ENCODE data around the gene SLC31A2. TPM values are rescaled to one million over a fixed set of nuclear protein-coding genes. Genes with fewer than 3 reads are reported as not detected.

Gene SLC31A2
- total RNA-seq, 1 donor from 2014 or later: 74.8 TPM

DNA sequence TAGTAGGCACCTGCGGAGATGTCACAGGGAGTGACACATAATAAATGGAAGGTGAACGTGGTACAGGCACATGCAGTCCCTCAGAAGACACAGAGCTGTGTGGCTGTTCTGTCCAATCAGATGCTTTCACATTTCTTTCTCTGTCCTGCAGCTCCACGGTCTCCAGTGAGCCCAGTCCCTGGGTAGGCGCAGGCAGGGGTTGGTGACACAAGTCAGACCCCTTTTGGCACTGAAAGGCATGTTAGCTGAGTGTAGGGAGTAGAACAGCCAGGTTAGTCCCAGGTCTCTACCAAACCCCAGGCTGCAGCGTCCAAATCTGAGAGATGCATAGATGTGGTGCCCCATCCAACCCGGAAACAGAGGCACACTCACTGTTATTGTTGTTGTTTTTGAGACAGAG is 2.8 kb downstream of the SLC31A2 start:
- DNase-seq (no peak), ATAC-seq (no peak)
- Histone ChIP-seq H3K9me3 (no peaks in the 10 kb centered on the region), H3K27ac (peak overlapping the region; percentile 19), H3K27me3 (ENCODE audit: low read depth) (no peaks in the 10 kb centered on the region), H3K36me3 (peaks cover 22% of the 10 kb centered on the region), H3K4me3 (peak overlapping the region; percentile 97), H3K4me1 (peaks cover 47% of the 10 kb centered on the region)
- intact Hi-C loops (cut with DNase I): no loop called here
- TF ChIP-seq, protein P1, sequence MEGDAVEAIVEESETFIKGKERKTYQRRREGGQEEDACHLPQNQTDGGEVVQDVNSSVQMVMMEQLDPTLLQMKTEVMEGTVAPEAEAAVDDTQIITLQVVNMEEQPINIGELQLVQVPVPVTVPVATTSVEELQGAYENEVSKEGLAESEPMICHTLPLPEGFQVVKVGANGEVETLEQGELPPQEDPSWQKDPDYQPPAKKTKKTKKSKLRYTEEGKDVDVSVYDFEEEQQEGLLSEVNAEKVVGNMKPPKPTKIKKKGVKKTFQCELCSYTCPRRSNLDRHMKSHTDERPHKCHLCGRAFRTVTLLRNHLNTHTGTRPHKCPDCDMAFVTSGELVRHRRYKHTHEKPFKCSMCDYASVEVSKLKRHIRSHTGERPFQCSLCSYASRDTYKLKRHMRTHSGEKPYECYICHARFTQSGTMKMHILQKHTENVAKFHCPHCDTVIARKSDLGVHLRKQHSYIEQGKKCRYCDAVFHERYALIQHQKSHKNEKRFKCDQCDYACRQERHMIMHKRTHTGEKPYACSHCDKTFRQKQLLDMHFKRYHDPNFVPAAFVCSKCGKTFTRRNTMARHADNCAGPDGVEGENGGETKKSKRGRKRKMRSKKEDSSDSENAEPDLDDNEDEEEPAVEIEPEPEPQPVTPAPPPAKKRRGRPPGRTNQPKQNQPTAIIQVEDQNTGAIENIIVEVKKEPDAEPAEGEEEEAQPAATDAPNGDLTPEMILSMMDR (IDR thresholded peaks at IDR 0.05): no peak

DNA sequence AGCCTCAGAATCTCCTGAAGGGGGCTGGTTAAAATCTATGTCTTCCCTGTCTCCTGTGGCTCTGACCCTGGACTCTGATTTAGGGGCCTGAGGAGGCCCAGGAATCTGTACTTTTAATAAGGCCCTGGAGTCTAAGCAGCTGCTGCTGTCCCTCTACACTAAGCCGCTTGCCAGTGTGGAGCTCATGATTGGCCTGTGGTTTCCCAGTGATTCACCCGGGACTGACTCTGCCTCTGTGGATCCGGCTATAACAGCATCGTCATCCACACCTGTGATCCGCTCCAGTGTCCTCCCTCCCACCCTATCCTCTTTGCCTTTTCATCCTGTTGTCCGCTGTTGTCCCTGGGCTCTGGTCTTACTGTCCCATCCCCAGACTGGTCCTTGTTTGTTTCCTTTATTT is 3.7 kb downstream of the SLC31A2 start:
- no peaks in the 10 kb centered on the region for H3K9me3 ChIP-seq
- no peaks in the 10 kb centered on the region for H3K27me3 ChIP-seq (ENCODE audit: low read depth)
- H3K4me3 ChIP-seq: peak overlapping the region; percentile 97
- no peak for DNase-seq
- intact Hi-C loops (cut with DNase I): no loop called here
- peaks cover 30% of the 10 kb centered on the region for H3K36me3 ChIP-seq
- ATAC-seq: no peak
- TF ChIP-seq, protein P1 (IDR thresholded peaks at IDR 0.05): no peak
- peaks cover 47% of the 10 kb centered on the region for H3K4me1 ChIP-seq
- H3K27ac ChIP-seq: peak overlapping the region; percentile 19

DNA sequence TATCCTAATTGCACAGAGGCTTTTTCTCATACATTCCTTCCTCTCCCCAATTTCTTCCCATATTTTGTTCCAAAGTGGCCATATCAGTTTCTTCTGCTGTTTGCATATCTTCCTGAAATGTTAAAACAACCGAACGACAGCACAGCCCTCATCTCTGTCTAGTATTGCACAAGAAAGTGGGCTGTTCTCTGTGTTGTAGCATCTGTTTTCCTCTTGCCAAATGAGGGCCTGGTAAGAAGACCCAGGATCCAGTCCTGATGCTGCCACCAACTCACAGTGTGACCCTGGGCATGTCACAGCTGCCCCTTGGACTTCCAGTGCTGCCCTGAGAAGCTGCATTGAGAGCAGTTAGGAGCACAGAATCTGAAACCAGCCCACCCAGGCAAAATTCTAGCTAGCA is 4.1 kb downstream of the SLC31A2 start:
- no peak for ATAC-seq
- H3K4me1 ChIP-seq: peaks cover 44% of the 10 kb centered on the region
- H3K27me3 ChIP-seq (ENCODE audit: low read depth): no peaks in the 10 kb centered on the region
- no peaks in the 10 kb centered on the region for H3K9me3 ChIP-seq
- H3K36me3 ChIP-seq: peaks cover 35% of the 10 kb centered on the region
- intact Hi-C loops (cut with DNase I): no loop called here
- TF ChIP-seq, protein P1 (IDR thresholded peaks at IDR 0.05): no peak
- H3K27ac ChIP-seq: peak overlapping the region; percentile 19
- DNase-seq: no peak
- H3K4me3 ChIP-seq: no peak overlapping the region

DNA sequence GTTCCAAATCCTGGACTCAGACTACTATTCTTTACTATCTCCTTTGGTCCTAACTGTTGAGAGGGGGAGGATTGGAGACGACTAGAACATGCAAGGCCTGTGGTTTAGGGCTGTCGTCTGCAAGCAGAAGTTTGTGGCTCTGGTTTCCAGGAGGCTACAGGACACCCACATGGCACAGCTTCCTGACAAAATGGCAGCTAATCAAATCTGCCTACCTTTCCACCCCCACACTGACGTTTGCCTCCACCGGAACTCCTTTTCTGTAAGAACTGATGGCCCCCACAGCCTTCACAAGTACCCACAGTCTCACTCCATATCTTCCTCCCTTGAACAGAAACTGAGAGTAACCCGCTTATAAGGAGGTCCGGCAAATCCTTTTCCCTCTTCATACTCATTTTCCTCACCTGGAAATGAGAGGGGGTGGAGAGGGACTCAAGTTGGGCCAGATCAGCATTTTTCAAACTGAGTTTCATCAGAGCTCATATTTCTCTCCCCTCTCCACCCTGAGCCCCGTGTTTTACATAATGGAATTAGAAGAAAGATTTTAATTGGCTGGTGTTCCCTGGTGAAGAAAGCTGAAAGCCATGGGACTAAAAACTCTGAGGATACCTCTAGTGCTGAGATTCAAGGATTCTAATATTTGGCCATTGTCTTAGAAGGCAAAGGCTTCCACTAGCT is 5.2 kb downstream of the SLC31A2 start:
- peaks cover 38% of the 10 kb centered on the region for H3K4me1 ChIP-seq
- H3K9me3 ChIP-seq: no peaks in the 10 kb centered on the region
- no peak overlapping the region for H3K4me3 ChIP-seq
- peaks cover 46% of the 10 kb centered on the region for H3K36me3 ChIP-seq
- DNase-seq (no peak), ATAC-seq (peak; percentile 30 to 46)
- peak overlapping the region; percentile 31 for H3K27ac ChIP-seq
- TF ChIP-seq, protein P1 (IDR thresholded peaks at IDR 0.05): no peak
- intact Hi-C loops (cut with DNase I): no loop called here
- no peaks in the 10 kb centered on the region for H3K27me3 ChIP-seq (ENCODE audit: low read depth)

DNA sequence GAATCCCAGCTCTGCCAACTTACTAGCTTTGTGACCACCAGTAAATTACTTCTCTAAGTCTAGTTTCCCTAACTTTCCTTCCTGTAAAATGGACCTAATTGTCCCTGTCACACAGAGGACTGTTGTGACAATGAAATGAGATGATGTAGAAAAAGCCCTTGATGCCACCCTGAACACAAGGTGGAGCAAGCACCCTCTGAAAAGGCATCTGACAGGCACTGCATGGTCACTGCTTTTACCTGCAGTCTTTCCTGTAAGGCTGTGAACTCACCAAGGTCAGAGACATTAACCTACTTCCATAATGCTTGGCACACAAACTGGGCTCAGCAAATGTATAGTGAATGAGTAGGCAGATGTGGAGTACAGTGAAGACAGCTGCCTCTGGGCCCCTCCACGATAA is 6.1 kb downstream of the SLC31A2 start:
- Histone ChIP-seq H3K27ac (no peak overlapping the region), H3K9me3 (no peaks in the 10 kb centered on the region), H3K4me1 (peaks cover 34% of the 10 kb centered on the region), H3K36me3 (peaks cover 54% of the 10 kb centered on the region), H3K4me3 (no peak overlapping the region), H3K27me3 (ENCODE audit: low read depth) (no peaks in the 10 kb centered on the region)
- ATAC-seq: no peak
- TF ChIP-seq, protein P1 (IDR thresholded peaks at IDR 0.05): no peak
- intact Hi-C loops (cut with DNase I): no loop called here
- no peak for DNase-seq
